SK-N-MC (cell line): ENCODE data around the gene TANC1.

Source experiments
- EZH2 ChIP-seq: fragments of 200-600 bp; sonication (generic); IDR thresholded peaks from one replicate; pipeline ENCODE4 v1.6.1; 2017; ENCODE audit warnings: antibody characterized with exemption
- POLR2AphosphoS5 ChIP-seq: IDR thresholded peaks from 2 replicates; pipeline ENCODE4 v1.6.1; 2012; ENCODE audit warnings: mild to moderate bottlenecking, low read depth, low read length, borderline replicate concordance

DNA sequence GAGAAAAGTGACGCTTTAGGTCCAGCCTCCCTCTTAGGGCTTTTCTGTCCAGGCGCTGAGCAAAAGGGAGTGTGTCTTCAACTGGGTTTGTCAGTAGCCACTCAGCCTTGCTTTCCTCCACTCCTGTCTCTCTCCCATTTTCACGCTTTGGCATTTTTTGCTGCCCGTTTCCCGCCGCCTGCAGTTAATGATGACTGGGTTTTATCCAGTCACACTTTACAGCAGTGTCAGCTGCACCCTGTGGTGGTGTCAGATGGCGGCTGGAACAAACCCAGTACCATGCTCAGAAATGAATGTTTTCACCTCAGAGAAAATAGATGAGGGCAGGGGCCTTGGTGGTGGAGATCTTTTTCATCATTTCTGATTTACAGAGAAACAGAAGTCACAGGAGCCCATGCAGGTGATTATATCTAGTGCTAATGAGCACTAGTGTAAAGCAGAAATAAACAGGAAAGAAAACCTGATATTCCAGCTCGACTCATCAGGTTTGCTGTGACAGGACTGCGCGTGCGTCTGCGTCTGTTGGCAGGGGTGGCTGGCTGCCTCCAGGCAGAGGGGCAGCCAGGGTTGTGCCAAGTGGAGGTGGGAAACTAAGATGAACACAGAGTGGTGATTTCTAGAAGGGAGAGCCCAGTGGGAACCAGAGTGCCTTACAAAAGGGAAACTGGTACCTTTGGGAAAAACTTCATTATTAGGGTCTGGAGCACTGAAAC, 139.9 kb downstream of the TANC1 start:
- TF ChIP-seq EZH2: no peak
- no peak for TF ChIP-seq POLR2AphosphoS5
